HG03378 (cell line): Measurements from ENCODE around the gene HEATR9.

Experiments used
- ATAC-seq: cut with Tn5 transposase; IDR thresholded peaks from one replicate; pipeline ENCODE4 v1.9.1; 2021; ENCODE audit warnings: mild to moderate bottlenecking, moderate library complexity; ENCODE audit not compliant: unreplicated experiment

Gene HEATR9

DNA sequence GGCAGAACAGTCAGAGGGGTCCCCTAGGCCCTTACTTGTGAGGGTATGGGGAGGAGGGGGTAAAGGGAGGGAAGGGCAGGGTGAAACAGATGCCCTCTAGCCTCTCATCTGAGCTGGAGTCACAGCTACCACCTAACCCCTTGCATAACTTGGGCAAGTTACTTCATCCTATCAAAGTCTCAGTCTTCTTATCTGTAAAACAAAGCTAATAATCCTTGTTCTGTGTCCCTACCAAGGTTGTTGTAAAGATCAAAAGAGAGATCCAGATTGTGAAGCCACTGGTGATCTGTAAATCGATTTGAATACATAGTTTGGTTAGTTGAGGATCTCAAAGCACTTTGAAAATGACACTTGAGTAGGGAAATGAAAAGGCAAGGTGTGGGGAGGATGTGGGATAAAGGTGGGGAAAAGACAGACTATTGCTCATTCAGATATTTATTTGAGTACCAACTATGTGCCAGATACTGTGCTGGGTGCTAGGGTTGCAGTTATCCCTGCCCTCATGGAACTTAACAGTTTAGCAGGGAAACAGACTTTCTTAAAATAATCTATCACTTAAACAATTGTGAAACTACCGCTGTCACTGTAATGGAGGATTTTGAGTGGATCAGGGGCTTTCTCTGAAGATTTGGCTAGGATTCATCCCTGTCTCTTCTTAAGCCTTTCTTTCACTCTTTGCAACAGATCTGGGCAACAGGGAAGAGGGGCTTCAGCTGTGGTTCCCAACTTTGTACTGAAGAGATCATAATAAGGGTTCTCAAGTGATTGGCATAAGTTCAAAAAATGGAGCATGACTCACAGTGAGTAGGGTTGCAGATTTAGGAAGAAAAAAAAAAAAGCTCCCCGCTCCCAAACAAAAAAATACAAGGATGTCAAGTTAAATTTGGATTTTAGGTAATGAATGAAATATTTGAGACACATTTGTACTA, 3.0 kb downstream of the HEATR9 start:
- no peak for ATAC-seq

DNA sequence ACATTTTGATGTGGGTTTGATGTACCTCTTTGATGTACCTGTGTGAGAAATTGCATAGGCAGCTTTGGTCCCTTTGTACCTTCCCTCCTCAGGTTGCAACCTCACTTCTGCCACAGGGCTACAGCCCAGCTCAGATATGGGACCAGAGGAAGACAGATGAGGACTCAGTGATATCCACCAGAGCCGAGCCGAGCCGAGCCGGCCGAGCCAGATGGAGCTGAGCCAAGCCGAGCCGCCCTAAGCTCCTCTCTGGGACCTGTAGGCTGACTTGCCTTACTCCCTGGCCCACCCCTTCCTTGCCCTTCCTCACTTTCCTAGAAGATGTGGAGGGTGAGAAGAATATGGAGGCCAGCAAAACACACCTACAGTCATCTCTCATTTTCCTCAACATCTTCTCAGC, 3.8 kb downstream of the HEATR9 start:
- no peak for ATAC-seq

GRCh38 chr17:35856603-35857002, 12.1 kb downstream of the HEATR9 start:
- no peak for ATAC-seq

DNA sequence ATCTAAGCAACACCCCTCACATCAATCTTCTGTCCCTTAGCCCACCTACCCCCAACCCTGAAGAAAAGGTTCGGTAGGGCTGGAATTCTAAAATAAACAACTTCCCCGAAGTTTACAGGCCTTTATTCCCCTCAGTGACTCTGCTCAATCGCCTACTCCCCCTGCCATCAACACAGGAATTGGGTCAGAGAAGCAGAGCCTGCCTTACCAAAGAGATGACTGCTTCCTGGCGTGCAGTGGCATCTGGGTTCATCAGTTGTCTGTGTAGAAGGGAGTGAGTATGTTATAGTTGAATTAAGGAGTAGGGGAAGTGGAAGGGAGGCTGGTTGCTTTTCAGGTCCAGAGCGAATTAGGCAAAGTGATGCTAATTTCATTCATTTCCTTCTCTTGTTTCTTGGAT, 12.7 kb downstream of the HEATR9 start:
- no peak for ATAC-seq

DNA sequence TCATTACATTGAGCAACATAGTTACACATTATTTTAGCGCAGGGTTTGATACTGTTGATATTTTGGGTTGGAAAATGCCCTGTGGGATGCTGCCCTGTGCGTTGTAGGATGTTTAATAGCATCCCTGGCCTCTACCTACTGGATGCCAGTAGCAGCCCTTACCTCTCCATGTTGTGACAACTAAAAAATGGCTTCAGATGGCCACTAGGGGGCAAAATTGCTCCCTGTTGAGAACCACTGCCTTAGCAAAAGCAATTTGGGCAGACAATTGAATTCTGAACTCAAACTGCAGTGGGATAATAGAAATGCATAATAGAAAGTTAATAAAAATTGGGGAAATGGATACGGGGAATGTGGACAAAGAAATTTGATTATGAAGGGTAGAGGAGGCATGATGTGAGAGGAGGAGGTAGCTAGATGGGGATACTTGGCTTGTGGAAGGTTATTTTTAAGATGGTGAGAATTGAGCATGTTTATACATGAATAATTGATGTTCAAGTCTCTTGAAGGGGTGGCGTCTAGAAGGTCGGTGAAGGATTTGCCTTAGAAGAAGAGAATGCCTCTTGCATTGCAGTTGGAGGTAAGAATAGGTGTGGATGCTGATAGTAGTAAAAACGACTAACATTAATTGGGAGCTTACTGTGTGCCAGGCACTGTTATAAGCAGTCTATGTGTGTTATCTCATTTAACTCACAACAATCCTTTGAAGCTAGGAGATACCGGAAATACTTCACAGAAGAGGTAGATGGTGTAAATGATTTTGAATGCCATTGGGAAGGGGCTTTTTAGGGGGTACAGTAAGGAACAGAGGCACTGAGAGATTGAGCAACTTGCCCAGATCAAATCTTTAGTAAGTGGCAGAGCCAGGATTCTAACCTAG, 19.0 kb downstream of the HEATR9 start:
- no peak for ATAC-seq

DNA sequence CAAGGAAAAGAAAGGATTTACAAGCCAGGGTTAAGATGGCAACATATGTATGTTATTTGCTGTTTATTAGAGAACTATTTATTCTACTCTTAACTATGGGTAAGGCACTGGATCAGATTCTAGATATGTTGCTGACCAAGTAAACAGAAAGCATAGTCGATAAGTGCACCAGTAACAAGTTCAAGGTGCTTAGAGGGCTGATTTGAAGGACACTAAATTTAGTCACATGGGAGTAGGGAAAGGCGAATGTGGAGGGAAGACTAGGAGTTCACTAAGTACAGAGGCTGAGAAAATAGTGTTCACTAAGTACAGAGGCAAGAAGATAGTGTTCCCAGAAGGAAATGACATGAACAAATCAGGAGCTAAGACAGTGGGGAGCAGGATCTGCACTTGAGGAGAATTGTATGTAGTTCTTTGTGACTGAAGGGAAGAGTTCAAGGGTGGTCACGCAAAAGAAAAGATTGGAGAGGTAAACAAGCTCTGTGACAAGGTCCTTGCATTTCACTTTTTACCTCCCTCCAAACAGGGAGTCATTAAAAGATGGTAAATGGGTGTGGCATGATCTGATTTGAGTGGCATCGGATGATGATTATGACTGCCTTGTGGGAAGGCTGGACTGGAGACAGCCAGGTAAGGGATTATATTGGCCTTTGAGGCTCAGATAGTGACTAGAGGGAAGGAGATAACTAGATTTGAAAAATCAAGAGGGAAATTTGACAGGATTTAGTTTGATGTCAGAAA, 20.9 kb downstream of the HEATR9 start:
- ATAC-seq: no peak

- ATAC-seq: no peak
Measured at GRCh38 chr17:35847006-35847405, 21.7 kb downstream of the HEATR9 start.

- no peak for ATAC-seq
Measured at GRCh38 chr17:35846055-35846809, 22.5 kb downstream of the HEATR9 start.

DNA sequence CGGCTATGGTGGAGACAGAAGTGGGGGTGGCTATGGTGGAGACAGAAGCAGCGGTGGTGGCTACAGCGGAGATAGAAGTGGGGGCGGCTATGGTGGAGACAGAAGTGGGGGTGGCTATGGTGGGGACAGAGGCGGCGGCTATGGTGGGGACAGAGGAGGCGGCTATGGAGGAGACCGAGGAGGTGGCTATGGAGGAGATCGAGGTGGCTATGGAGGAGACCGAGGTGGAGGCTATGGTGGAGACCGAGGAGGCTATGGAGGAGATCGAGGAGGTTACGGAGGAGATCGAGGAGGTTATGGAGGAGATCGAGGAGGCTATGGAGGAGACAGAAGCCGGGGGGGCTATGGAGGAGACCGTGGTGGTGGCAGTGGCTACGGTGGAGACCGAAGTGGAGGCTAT, 24.1 kb downstream of the HEATR9 start:
- no peak for ATAC-seq

DNA sequence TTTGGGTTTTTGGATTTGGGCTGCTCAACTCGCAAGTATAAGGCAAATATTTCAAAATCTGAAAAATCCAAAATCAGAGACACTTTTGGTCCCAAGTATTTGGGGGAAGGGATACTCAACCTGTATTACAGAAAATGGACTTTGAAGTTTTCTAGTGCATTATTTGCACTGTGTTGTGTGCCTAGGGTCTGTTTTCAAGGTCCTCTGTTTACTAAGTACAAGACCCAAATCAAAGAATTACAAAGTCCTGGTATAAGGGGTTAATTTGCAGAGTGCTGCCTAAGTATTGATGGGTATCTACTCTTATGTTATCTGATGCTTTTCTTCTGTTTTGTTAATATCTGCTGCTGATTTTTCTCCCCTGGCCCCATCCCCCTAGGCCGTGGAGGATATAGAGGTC, 25.0 kb downstream of the HEATR9 start:
- ATAC-seq: no peak

- no peak for ATAC-seq
Measured at GRCh38 chr17:35842239-35842638, 26.5 kb downstream of the HEATR9 start.

DNA sequence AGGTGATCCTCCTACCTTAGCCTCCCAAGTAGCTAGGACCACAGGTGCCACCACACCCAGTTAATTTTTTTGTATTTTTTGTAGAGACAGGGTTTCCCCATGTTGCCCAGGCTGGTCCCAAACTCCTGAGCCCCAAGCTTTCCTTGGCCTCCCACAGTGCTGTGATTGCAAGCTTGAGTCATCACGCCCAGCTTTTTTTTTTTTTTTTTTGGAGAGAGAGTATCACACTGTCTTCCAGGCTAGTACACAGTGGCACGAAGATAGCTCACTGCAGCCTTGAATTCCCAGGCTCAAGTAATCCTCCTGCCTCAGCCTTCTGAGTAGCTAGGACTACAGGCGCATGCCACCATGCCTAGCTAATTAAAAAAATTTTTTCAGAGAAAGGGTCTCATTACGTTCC, 27.2 kb downstream of the HEATR9 start:
- ATAC-seq: no peak

- no peak for ATAC-seq
Measured at GRCh38 chr17:35841101-35841500, 27.6 kb downstream of the HEATR9 start.

DNA sequence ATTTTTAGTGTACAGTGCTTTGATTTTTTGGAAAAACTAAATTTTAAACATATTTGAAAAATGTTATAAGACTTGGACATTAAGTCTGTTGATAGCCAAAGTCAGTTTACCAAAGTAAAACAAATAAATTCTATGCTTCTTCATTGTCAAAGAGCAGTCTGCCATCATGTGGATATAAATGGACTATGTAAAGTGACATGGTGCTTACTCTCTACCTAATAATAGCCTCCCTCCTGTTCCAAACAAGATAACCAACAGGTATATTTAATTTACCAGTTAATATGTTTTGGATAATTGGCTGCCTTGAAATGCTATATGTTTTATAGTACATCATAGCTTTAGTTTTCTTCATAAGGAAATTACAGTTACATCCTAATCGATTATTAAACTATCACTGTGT, 43.5 kb downstream of the HEATR9 start:
- no peak for ATAC-seq

DNA sequence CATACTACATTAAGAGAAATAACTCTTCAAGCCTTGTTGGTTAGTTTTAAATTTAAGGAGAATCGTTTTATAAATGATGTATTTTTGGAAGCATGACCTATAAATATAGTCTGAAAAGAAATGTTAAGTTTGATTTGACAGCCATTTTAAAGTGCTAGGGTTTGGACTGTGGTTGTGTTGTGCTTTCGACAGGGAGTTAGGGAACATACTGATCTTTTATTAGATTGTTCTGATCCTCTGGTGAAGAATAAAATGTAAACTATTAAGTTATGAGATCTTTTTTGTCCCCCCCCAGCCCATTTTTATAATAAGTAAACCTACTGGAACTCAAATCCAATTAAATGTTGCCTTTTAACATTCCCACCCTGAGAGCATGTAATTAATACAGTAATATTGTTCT, 47.4 kb downstream of the HEATR9 start:
- no peak for ATAC-seq

GRCh38 chr17:35819455-35819854, 49.2 kb downstream of the HEATR9 start:
- no peak for ATAC-seq

DNA sequence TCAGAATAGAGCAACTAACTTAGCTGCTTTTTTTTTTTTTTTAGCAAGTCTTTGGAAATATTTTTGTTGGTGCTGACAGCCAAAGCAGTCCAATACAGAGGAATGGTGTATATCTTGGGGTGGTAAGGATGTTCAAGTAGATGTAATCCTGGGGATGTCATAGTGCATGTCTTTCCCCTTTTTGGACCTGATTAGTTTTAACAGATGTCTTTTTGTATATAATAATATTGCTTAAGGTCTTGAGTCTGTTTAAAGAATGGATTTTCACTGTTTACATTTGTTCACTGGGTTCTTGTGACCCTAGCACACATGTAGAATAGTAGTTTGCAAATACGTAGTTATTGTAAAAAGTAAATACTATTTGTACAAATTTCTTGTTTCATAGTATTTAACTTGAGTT, 51.5 kb downstream of the HEATR9 start:
- no peak for ATAC-seq

GRCh38 chr17:35816723-35817122, 52.0 kb downstream of the HEATR9 start:
- no peak for ATAC-seq

DNA sequence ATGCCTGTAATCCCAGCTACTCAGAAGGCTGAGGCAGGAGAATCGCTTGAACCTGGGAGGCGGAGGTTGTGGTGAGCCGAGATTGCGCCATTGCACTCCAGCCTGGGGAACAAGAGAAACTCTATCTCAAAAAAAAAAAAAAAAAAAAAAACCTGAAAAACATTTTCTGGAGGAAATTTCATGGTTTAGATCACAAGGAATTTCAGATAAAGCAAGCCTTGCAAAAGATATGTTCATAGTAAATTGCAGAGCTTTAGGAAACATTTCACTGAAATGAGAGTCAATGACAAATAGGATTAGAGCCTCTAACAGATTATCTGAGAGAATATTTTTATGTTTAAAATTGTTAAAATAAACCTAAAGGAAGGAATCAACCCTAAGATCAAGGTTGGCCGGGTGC, 56.2 kb downstream of the HEATR9 start:
- ATAC-seq: no peak

DNA sequence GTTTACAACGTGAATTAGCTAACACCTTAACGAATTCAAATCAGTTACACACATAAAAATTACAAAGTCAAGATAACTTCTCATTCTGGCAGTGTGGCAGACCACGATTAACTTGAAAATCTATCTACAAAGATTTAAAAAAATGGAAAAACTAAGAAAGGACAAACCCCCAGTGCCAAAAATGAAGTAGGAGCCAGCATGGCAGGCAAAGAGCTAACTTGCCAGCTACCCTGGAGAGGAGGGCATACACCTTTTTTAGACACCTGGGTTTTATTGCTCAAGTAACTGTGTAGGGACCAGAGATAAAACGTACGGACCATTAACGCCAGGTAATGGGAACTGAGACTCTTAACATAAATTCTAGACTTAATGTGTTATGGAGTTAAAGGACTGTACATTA, 56.9 kb downstream of the HEATR9 start:
- ATAC-seq: no peak
